HEK293 (cell line): ENCODE results near the gene OR5A1.

Experiments used
- CTCF ChIA-PET: fragments of 350-600 bp; formaldehyde crosslinking; extraction: SDS; loops from one replicate; lab custom pipeline; 2021; ENCODE audit warnings: antibody characterized with exemption; lab: Yijun Ruan, JAX
- POLR2A ChIA-PET: fragments of 300-600 bp; formaldehyde crosslinking; extraction: SDS; loops from one replicate; lab custom pipeline; 2020; ENCODE audit warnings: antibody characterized with exemption, inconsistent platforms; lab: Yijun Ruan, JAX
- H3K27ac ChIP-seq: fragments of 200-500 bp; sonication (Bioruptor generic); 2 replicates; pipeline ENCODE4 v1.5.1; 2014; ENCODE audit warnings: low read depth, low read length, control low read depth, inconsistent platforms; ENCODE audit errors: extremely low read depth
- H3K36me3 ChIP-seq, 2 experiments: fragments of 200-500 bp in 1 of 2; sonication (Bioruptor generic) in 1 of 2; 1 replicate in 1 of 2; 2 replicates in 1 of 2; pipeline ENCODE4 v1.5.1; 2014 to 2017; ENCODE audit warnings: inconsistent platforms in 2 of 2, low read length in 2 of 2; ENCODE audit not compliant: control insufficient read depth in 2 of 2, insufficient read depth in 1 of 2
- H3K4me1 ChIP-seq: fragments of 200-500 bp; sonication (Bioruptor generic); 2 replicates; pipeline ENCODE4 v1.5.1; 2014; ENCODE audit warnings: mild to moderate bottlenecking, low read length, inconsistent platforms; ENCODE audit not compliant: control insufficient read depth, insufficient read depth
- H3K4me3 ChIP-seq: 2 replicates; pipeline ENCODE4 v1.5.1; 2011; ENCODE audit warnings: low read depth, mild to moderate bottlenecking, control low read depth, low read length, moderate library complexity
- H3K9me3 ChIP-seq: fragments of 200-500 bp; sonication (Bioruptor generic); 2 replicates; pipeline ENCODE4 v1.5.1; 2014; ENCODE audit warnings: low read depth, low read length, inconsistent platforms; ENCODE audit not compliant: control insufficient read depth, insufficient read depth
- IKZF3 ChIP-seq: fragments of 450-650 bp; IDR thresholded peaks from 2 replicates; pipeline ENCODE4 v1.5.0; 2018; ENCODE audit warnings: missing biosample characterization, mild to moderate bottlenecking, missing genetic modification characterization, moderate library complexity
- MYNN ChIP-seq: fragments of 450-650 bp; formaldehyde crosslinking; IDR thresholded peaks from 2 replicates; pipeline ENCODE4 v1.5.1; 2016; ENCODE audit warnings: missing biosample characterization, missing genetic modification characterization, borderline replicate concordance
- TSHZ1 ChIP-seq: fragments of 450-650 bp; formaldehyde crosslinking; IDR thresholded peaks from 2 replicates; pipeline ENCODE4 v1.5.1; 2016; ENCODE audit warnings: missing biosample characterization, missing genetic modification characterization, borderline replicate concordance
- ZFHX2 ChIP-seq: fragments of 450-650 bp; formaldehyde crosslinking; conservative IDR thresholded peaks from 2 replicates; pipeline ENCODE4 v1.5.1; 2016; ENCODE audit warnings: missing biosample characterization, missing genetic modification characterization
- ZNF202 ChIP-seq: fragments of 450-650 bp; formaldehyde crosslinking; IDR thresholded peaks from 2 replicates; pipeline ENCODE4 v1.5.1; 2016; ENCODE audit warnings: missing biosample characterization, missing genetic modification characterization, borderline replicate concordance
- ZNF223 ChIP-seq: fragments of 450-650 bp; formaldehyde crosslinking; IDR thresholded peaks from 2 replicates; pipeline ENCODE4 v1.5.1; 2016; ENCODE audit warnings: missing biosample characterization, missing genetic modification characterization
- ZNF354C ChIP-seq: fragments of 450-650 bp; formaldehyde crosslinking; IDR thresholded peaks from 2 replicates; pipeline ENCODE4 v1.5.1; 2016; ENCODE audit warnings: missing biosample characterization, missing genetic modification characterization, low read depth, borderline replicate concordance
- ZNF433 ChIP-seq: fragments of 450-650 bp; formaldehyde crosslinking; IDR thresholded peaks from 2 replicates; pipeline ENCODE4 v1.5.1; 2016; ENCODE audit warnings: missing biosample characterization, missing genetic modification characterization, low read depth
- ZNF560 ChIP-seq: fragments of 450-650 bp; formaldehyde crosslinking; IDR thresholded peaks from 2 replicates; pipeline ENCODE4 v1.5.1; 2017; ENCODE audit warnings: missing biosample characterization, missing genetic modification characterization, borderline replicate concordance
- ZNF660 ChIP-seq: fragments of 450-650 bp; IDR thresholded peaks from 2 replicates; pipeline ENCODE4 v1.5.1; 2018; ENCODE audit warnings: missing biosample characterization, mild to moderate bottlenecking, missing genetic modification characterization
- ZSCAN18 ChIP-seq: fragments of 450-650 bp; formaldehyde crosslinking; IDR thresholded peaks from 2 replicates; pipeline ENCODE4 v1.5.1; 2016; ENCODE audit warnings: missing biosample characterization, missing genetic modification characterization
- TF ChIP-seq, protein P1 (sequence below): fragments of 450-650 bp; formaldehyde crosslinking; IDR thresholded peaks from 2 replicates; pipeline ENCODE4 v1.5.1; 2017; ENCODE audit warnings: missing biosample characterization, missing genetic modification characterization
- TF ChIP-seq, protein P2 (sequence below): fragments of 450-650 bp; formaldehyde crosslinking; IDR thresholded peaks from 2 replicates; pipeline ENCODE4 v1.5.1; 2017; ENCODE audit warnings: missing biosample characterization, missing genetic modification characterization
- TF ChIP-seq, protein P3 (sequence below): fragments of 450-650 bp; formaldehyde crosslinking; IDR thresholded peaks from 2 replicates; pipeline ENCODE4 v1.5.1; 2016; ENCODE audit warnings: missing biosample characterization, missing genetic modification characterization

Gene OR5A1

DNA sequence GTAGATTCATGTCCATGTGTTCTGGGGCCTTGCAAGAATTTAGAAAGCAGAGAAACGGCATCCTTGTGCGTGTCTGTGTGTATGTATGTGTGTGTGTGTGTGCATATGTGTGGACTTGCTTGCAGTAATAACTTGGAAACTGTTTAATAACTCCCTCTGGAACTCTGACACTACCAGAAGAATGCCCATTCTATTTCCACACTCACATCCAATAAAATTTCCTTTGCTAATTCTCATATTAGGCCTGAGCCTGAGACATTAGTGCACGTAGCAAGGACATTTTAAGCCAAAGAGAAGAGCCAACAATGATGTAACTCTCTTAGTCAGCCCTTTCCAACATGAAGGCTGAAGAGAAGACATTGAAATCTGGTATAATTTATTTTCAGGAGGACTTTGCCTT lies 23.6 kb downstream of the OR5A1 start:
- CTCF ChIA-PET: no interaction called here
- TF ChIP-seq, protein P1, sequence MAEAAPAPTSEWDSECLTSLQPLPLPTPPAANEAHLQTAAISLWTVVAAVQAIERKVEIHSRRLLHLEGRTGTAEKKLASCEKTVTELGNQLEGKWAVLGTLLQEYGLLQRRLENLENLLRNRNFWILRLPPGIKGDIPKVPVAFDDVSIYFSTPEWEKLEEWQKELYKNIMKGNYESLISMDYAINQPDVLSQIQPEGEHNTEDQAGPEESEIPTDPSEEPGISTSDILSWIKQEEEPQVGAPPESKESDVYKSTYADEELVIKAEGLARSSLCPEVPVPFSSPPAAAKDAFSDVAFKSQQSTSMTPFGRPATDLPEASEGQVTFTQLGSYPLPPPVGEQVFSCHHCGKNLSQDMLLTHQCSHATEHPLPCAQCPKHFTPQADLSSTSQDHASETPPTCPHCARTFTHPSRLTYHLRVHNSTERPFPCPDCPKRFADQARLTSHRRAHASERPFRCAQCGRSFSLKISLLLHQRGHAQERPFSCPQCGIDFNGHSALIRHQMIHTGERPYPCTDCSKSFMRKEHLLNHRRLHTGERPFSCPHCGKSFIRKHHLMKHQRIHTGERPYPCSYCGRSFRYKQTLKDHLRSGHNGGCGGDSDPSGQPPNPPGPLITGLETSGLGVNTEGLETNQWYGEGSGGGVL: no peak
- TF ChIP-seq ZNF223 (tag by site-specific recombination) (no peak), ZFHX2 (tag by site-specific recombination) (no peak), TSHZ1 (tag by site-specific recombination) (no peak), ZNF560 (tag by site-specific recombination) (no peak), ZNF660 (no peak), ZSCAN18 (tag by site-specific recombination) (no peak), ZNF354C (tag by site-specific recombination) (no peak), MYNN (tag by site-specific recombination) (no peak)
- TF ChIP-seq, protein P2, sequence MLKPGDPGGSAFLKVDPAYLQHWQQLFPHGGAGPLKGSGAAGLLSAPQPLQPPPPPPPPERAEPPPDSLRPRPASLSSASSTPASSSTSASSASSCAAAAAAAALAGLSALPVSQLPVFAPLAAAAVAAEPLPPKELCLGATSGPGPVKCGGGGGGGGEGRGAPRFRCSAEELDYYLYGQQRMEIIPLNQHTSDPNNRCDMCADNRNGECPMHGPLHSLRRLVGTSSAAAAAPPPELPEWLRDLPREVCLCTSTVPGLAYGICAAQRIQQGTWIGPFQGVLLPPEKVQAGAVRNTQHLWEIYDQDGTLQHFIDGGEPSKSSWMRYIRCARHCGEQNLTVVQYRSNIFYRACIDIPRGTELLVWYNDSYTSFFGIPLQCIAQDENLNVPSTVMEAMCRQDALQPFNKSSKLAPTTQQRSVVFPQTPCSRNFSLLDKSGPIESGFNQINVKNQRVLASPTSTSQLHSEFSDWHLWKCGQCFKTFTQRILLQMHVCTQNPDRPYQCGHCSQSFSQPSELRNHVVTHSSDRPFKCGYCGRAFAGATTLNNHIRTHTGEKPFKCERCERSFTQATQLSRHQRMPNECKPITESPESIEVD (tag by site-specific recombination): no peak
- TF ChIP-seq, protein P3, sequence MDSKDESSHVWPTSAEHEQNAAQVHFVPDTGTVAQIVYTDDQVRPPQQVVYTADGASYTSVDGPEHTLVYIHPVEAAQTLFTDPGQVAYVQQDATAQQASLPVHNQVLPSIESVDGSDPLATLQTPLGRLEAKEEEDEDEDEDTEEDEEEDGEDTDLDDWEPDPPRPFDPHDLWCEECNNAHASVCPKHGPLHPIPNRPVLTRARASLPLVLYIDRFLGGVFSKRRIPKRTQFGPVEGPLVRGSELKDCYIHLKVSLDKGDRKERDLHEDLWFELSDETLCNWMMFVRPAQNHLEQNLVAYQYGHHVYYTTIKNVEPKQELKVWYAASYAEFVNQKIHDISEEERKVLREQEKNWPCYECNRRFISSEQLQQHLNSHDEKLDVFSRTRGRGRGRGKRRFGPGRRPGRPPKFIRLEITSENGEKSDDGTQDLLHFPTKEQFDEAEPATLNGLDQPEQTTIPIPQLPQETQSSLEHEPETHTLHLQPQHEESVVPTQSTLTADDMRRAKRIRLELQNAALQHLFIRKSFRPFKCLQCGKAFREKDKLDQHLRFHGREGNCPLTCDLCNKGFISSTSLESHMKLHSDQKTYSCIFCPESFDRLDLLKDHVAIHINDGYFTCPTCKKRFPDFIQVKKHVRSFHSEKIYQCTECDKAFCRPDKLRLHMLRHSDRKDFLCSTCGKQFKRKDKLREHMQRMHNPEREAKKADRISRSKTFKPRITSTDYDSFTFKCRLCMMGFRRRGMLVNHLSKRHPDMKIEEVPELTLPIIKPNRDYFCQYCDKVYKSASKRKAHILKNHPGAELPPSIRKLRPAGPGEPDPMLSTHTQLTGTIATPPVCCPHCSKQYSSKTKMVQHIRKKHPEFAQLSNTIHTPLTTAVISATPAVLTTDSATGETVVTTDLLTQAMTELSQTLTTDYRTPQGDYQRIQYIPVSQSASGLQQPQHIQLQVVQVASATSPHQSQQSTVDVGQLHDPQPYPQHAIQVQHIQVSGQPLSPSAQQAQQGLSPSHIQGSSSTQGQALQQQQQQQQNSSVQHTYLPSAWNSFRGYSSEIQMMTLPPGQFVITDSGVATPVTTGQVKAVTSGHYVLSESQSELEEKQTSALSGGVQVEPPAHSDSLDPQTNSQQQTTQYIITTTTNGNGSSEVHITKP (tag by site-specific recombination): no peak
- TF ChIP-seq, all 188 proteins: peak for 0
- POLR2A ChIA-PET: no interaction called here
- Histone ChIP-seq H3K9me3 (no peaks in the 10 kb centered on the region), H3K4me3 (no peak overlapping the region), H3K36me3 (no peaks in the 10 kb centered on the region), H3K27ac (no peak overlapping the region), H3K4me1 (no peaks in the 10 kb centered on the region)

GRCh38 chr11:59463190-59463641 lies 26.9 kb downstream of the OR5A1 start:
- POLR2A ChIA-PET: no interaction called here
- Histone ChIP-seq H3K36me3 (no peaks in the 10 kb centered on the region), H3K4me1 (no peaks in the 10 kb centered on the region), H3K27ac (no peak overlapping the region), H3K4me3 (no peak overlapping the region), H3K9me3 (no peaks in the 10 kb centered on the region)
- CTCF ChIA-PET: interaction anchor here (0.6 kb wide), 1 partner anchor 10 kb away, joined by 3 read pairs; no protein-coding TSS in a partner anchor
- TF ChIP-seq, protein P3 (tag by site-specific recombination): 0 out of 2 replicates have a peak, but pooled peaks have one; percentile 27
- TF ChIP-seq IKZF3: no peak
- no peak for TF ChIP-seq ZNF202 (tag by site-specific recombination)
- TF ChIP-seq ZNF433: no peak
